ENCODE measurements around the gene UBE2Q1.
A peak's percentile ranks its signal among the peaks of the same experiment; 100 is the strongest.

The UBE2Q1 gene

DNA sequence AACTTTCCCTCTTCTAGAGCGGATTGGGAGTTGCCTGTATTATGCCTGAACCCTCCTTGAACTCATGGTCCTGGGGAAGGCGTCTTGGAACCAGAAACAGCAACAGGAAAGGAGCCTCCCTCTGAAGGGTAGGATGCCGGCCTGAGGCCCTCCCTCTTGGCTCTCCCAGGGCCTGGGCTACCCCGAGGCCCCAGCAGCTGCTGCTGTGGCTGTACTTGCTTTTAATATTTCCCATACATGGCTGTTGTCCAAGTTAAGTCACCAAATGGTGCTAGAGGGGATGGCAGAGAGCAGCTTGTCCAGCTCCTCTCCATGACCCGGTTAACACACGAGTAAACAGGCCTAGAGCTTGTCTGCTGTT is 19.6 kb upstream of the UBE2Q1 start:
- peak overlapping the region; percentile 21; the same call in 1 of the 2 replicates for H3K27ac ChIP-seq
- TF ChIP-seq CTCF (conservative IDR thresholded peaks at IDR 0.05) = no peak

DNA sequence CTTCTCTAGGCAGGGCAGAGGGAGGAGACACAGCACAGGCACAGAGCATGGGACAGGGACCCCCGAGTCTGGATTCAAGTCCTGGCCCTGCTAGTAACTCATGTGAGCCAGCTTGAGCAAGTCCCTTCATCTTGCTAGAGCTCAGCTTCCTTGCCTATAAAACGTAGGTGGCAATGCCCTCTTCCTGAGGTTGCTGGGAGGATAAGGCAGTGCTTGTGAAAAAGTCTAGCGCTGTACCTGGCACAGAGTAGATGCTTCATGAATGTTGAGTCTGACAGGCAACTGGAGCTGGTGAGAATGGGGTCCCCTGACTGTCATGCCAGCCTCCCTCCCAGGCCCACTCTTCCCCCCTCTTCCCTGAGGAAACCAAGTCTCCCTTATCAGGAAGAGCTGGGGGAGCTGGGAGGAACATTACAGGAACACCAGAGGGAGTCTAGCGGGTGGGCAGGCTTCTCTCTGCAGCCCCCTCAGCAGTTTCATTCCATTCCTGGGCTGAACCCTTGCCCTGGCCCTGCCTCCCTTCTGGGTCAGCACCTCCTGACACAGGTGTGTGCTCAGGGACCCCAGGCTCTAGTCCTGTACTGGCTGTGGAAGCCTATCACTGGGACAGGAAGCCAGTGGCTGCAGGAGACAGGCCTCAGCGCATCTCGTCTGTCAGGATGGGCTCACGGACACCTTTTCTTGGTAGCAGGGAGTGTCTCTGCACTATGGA is 19.0 kb upstream of the UBE2Q1 start:
- no peak for TF ChIP-seq CTCF (conservative IDR thresholded peaks at IDR 0.05)
- H3K27ac ChIP-seq = 0 out of 2 replicates have a peak overlapping the region, but pooled peaks have one; percentile 21

DNA sequence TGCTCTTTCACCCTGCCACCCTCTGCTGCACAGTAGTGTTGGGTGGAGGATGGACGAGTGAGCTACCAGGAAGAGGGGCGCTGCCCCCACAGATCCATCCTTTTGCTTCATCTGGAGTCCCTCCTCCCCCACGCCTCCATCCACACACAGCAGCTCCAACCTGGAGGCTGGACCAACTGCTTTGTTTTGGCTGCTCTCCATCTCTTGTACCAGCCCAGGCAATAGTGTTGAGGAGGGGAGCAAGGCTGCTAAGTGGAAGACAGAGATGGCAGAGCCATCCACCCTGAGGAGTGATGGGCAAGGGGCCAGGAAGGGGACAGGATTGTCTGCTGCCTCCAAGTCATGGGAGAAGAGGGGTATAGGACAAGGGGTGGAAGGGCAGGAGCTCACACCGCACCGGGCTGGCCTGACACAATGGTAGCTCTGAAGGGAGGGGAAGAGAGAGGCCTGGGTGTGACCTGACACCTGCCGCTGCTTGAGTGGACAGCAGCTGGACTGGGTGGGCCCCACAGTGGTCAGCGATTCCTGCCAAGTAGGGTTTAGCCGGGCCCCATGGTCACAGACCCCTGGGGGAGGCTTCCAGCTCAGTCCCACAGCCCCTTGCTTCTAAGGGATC is 17.6 kb upstream of the UBE2Q1 start:
- no peak for TF ChIP-seq CTCF (conservative IDR thresholded peaks at IDR 0.05)
- no peak overlapping the region; the same call in 1 of the 2 replicates for H3K27ac ChIP-seq

GRCh38 chr1:154575147-154575927 is 16.9 kb upstream of the UBE2Q1 start:
- H3K27ac ChIP-seq = peak overlapping the region; percentile 55
- TF ChIP-seq CTCF (conservative IDR thresholded peaks at IDR 0.05) = no peak

GRCh38 chr1:154574716-154575115 is 16.3 kb upstream of the UBE2Q1 start:
- no peak for TF ChIP-seq CTCF (conservative IDR thresholded peaks at IDR 0.05)
- H3K27ac ChIP-seq = peak overlapping the region; percentile 55

- no peak for TF ChIP-seq CTCF (conservative IDR thresholded peaks at IDR 0.05)
- no peak overlapping the region for H3K27ac ChIP-seq
Measured at GRCh38 chr1:154573168-154573510, 14.7 kb upstream of the UBE2Q1 start.

DNA sequence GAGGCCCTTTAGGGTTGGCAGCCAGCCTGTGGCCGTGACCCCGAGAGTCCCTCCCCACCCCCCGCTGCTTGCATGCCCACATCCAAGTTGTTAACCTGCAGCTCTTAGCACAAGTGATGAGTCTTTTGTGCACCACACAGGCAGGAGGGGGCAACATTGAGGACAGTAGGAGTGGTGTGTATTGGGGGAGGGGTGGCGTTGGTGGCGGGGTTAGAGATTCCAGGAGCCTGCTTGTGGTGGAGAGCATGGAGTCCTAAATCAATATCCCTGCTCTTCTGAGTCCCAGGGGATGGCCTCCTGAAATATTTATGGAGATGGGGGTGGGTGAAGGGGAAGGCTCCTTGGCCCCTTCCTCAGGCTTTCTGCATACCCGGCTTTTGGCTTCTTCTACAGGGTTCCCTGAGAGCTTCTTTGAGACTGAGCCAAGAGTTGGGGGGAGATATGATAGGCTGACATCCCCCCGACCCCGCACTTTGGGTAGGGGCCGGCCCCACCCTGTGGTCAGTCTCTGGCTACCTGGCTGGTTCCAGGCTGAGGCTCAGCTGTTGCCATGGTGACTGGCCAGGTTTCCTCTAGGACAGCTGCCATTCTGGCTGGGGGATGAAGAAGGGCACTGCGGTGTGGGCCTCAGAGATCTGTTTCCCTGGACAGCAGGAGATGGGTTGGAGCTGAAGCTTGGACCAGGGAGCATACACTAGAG is 14.2 kb upstream of the UBE2Q1 start:
- TF ChIP-seq CTCF (conservative IDR thresholded peaks at IDR 0.05) = no peak
- H3K27ac ChIP-seq = peak overlapping the region; percentile 6; the same call in 1 of the 2 replicates

All from VCaP (cell line).